ENCODE results near the gene MTMR6. TPM values are rescaled to one million over a fixed set of nuclear protein-coding genes. Genes with fewer than 3 reads are reported as not detected.
"Not testable (repeated sequence)": the region's sequence is repeated elsewhere in the genome, so short reads cannot be mapped to it uniquely, and the experiment has no call there.

MTMR6 gene
- total RNA-seq, 1 experiment from 2014 or later: 9.7 TPM

DNA sequence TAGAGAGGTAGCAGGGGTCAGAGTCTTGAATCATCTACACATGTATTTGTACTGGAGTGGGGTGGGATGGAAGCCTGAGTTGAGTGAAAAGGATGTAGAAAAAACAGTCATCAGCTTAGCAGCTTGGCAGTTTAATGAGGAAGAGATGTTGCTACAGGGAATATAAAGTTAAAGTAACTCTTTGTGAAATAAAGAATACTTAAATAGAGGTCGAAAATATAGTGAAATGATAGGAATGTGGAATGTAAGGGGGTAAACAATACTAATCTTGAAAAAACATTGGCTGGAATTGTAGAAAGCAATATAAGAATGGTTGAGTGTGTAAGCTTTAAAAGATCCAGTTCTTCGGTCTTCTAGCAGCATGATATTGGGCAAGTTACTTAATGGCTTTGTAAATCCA, 36.8 kb upstream of the MTMR6 start:
- POLR2A ChIA-PET: no interaction called here

DNA sequence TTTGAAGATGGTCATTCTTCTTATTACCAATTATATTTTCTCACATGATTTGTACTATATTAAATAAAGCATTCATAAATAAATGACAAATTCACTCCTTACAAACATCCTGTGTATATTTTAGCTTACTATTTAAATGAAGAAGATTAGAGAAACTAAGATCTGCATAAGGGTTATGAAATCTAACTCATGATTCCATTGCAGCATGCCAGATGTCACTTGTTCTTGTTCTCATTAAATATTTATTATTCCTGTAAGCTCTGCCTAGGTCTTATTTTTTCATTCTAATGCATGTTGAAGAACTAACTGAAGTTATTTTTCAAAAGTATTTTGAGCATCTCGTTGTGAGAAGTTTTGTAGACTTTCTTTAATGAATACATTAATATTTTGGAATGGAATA, 32.5 kb upstream of the MTMR6 start:
- Histone ChIP-seq H3K36me3 (ENCODE audit: control insufficient read depth, insufficient read depth, low read length) (peaks cover 49% of the 10 kb centered on the region), H3K27ac (ENCODE audit: low read length) (no peak overlapping the region), H3K27me3 (ENCODE audit: control insufficient read depth, insufficient read depth, low read length) (no peaks in the 10 kb centered on the region), H3K4me3 (ENCODE audit: low read depth in 2 of 2, low read length in 2 of 2) (no peak overlapping the region), H3K9me3 (ENCODE audit: control insufficient read depth, insufficient read depth, low read depth, low read length) (no peaks in the 10 kb centered on the region), H3K4me1 (ENCODE audit: control insufficient read depth, insufficient read depth, low read length) (no peaks in the 10 kb centered on the region)
- in situ Hi-C loops (cut with HindIII; ENCODE audit: low pct_unique_long_range_greater_than_20kb, low sequenced_read_pairs): no loop called here
- ChIA-PET POLR2A (no interaction called here), CTCF (no interaction called here)
- TF ChIP-seq POLR2AphosphoS5 (IDR thresholded peaks at IDR 0.05; ENCODE audit: low read depth, low read length) (no peak), TCF7L2 (IDR thresholded peaks at IDR 0.05; ENCODE audit: low read depth, low read length) (no peak), SIN3A (IDR thresholded peaks at IDR 0.05; ENCODE audit: borderline replicate concordance, insufficient read depth, low read depth, low read length) (no peak)
- TF ChIP-seq, protein P1, sequence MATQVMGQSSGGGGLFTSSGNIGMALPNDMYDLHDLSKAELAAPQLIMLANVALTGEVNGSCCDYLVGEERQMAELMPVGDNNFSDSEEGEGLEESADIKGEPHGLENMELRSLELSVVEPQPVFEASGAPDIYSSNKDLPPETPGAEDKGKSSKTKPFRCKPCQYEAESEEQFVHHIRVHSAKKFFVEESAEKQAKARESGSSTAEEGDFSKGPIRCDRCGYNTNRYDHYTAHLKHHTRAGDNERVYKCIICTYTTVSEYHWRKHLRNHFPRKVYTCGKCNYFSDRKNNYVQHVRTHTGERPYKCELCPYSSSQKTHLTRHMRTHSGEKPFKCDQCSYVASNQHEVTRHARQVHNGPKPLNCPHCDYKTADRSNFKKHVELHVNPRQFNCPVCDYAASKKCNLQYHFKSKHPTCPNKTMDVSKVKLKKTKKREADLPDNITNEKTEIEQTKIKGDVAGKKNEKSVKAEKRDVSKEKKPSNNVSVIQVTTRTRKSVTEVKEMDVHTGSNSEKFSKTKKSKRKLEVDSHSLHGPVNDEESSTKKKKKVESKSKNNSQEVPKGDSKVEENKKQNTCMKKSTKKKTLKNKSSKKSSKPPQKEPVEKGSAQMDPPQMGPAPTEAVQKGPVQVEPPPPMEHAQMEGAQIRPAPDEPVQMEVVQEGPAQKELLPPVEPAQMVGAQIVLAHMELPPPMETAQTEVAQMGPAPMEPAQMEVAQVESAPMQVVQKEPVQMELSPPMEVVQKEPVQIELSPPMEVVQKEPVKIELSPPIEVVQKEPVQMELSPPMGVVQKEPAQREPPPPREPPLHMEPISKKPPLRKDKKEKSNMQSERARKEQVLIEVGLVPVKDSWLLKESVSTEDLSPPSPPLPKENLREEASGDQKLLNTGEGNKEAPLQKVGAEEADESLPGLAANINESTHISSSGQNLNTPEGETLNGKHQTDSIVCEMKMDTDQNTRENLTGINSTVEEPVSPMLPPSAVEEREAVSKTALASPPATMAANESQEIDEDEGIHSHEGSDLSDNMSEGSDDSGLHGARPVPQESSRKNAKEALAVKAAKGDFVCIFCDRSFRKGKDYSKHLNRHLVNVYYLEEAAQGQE (IDR thresholded peaks at IDR 0.05; ENCODE audit: insufficient read depth in 1 of 2, low read depth in 2 of 2, low read length in 1 of 2): no peak
- TF ChIP-seq, protein P2, sequence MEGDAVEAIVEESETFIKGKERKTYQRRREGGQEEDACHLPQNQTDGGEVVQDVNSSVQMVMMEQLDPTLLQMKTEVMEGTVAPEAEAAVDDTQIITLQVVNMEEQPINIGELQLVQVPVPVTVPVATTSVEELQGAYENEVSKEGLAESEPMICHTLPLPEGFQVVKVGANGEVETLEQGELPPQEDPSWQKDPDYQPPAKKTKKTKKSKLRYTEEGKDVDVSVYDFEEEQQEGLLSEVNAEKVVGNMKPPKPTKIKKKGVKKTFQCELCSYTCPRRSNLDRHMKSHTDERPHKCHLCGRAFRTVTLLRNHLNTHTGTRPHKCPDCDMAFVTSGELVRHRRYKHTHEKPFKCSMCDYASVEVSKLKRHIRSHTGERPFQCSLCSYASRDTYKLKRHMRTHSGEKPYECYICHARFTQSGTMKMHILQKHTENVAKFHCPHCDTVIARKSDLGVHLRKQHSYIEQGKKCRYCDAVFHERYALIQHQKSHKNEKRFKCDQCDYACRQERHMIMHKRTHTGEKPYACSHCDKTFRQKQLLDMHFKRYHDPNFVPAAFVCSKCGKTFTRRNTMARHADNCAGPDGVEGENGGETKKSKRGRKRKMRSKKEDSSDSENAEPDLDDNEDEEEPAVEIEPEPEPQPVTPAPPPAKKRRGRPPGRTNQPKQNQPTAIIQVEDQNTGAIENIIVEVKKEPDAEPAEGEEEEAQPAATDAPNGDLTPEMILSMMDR (IDR thresholded peaks at IDR 0.05): no peak
- intact Hi-C loops (cut with micrococcal nuclease; ENCODE audit: unreplicated experiment): no loop called here
- DNase-seq (ENCODE audit: low read depth, low spot score) (no peak), ATAC-seq (no peak)
- no TSS peak for BruUV-seq (replicated peaks)

More for the DNA sequence above, 36.8 kb upstream of the MTMR6 start:
- BruUV-seq (replicated peaks): no TSS peak
- no peak for ATAC-seq
- DNase-seq (ENCODE audit: low read depth, low spot score): no peak
- CTCF ChIA-PET: no interaction called here
- no peak overlapping the region for H3K4me3 ChIP-seq (ENCODE audit: low read depth in 2 of 2, low read length in 2 of 2)
- H3K9me3 ChIP-seq (ENCODE audit: control insufficient read depth, insufficient read depth, low read depth, low read length): no peaks in the 10 kb centered on the region
- peaks cover 59% of the 10 kb centered on the region for H3K36me3 ChIP-seq (ENCODE audit: control insufficient read depth, insufficient read depth, low read length)
- no peak overlapping the region for H3K27ac ChIP-seq (ENCODE audit: low read length)
- in situ Hi-C loops (cut with HindIII; ENCODE audit: low pct_unique_long_range_greater_than_20kb, low sequenced_read_pairs) (no loop called here), intact Hi-C loops (cut with micrococcal nuclease; ENCODE audit: unreplicated experiment) (no loop called here)
- H3K4me1 ChIP-seq (ENCODE audit: control insufficient read depth, insufficient read depth, low read length): no peaks in the 10 kb centered on the region
- H3K27me3 ChIP-seq (ENCODE audit: control insufficient read depth, insufficient read depth, low read length): no peaks in the 10 kb centered on the region
- TF ChIP-seq, protein P2 (IDR thresholded peaks at IDR 0.05): no peak
- TF ChIP-seq TCF7L2 (IDR thresholded peaks at IDR 0.05; ENCODE audit: low read depth, low read length) (no peak), POLR2AphosphoS5 (IDR thresholded peaks at IDR 0.05; ENCODE audit: low read depth, low read length) (no peak), SIN3A (IDR thresholded peaks at IDR 0.05; ENCODE audit: borderline replicate concordance, insufficient read depth, low read depth, low read length) (no peak)
- TF ChIP-seq, protein P1 (IDR thresholded peaks at IDR 0.05; ENCODE audit: insufficient read depth in 1 of 2, low read depth in 2 of 2, low read length in 1 of 2): no peak

DNA sequence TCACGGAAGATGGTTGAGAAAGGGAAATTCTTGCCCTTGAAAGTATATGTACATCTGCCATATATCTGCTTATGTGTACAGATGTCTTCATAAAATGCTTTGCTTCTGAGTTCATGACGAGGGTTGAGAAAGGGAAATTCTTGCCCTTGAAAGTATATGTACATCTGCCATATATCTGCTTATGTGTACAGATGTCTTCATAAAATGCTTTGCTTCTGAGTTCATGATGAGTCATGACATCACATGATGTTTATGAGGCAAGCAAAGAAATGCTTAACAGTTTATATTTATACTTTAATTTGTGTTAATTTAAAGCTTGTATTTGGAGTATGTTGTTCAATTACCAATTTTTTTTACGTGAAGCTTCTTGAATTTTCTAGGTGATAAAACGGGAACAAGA, 31.7 kb upstream of the MTMR6 start:
- H3K27ac ChIP-seq (ENCODE audit: low read length); POLR2A ChIA-PET; BruUV-seq (replicated peaks); H3K9me3 ChIP-seq (ENCODE audit: control insufficient read depth, insufficient read depth, low read depth, low read length); intact Hi-C loops (cut with micrococcal nuclease; ENCODE audit: unreplicated experiment); H3K27me3 ChIP-seq (ENCODE audit: control insufficient read depth, insufficient read depth, low read length); H3K4me1 ChIP-seq (ENCODE audit: control insufficient read depth, insufficient read depth, low read length); CTCF ChIA-PET; H3K4me3 ChIP-seq (ENCODE audit: low read depth in 2 of 2, low read length in 2 of 2); in situ Hi-C loops (cut with HindIII; ENCODE audit: low pct_unique_long_range_greater_than_20kb, low sequenced_read_pairs): not testable (repeated sequence)
- peak; percentile 45 for DNase-seq (ENCODE audit: low read depth, low spot score)
- H3K36me3 ChIP-seq (ENCODE audit: control insufficient read depth, insufficient read depth, low read length): peaks cover 47% of the 10 kb centered on the region
- peak; percentile 48; the same call in 1 of the 2 replicates for ATAC-seq

Measured in Panc1 (cell line).